SK-N-SH (cell line): ENCODE measurements around the gene MADD. TPM values are rescaled to one million over a fixed set of nuclear protein-coding genes. Genes with fewer than 3 reads are reported as not detected.

Experiments used
- CTCF ChIA-PET: fragments of 300-600, 350-600 bp; formaldehyde crosslinking; extraction: SDS; loops from one replicate; lab custom pipeline; 2021; lab: Yijun Ruan, JAX
- POLR2A ChIA-PET: fragments of 350-600 bp; sonication (Branson Sonifier 250); formaldehyde crosslinking; extraction: SDS; loops from one replicate; lab custom pipeline; 2020; ENCODE audit warnings: antibody characterized with exemption, inconsistent platforms; lab: Yijun Ruan, JAX
- DNase-seq: peaks from one replicate; pipeline ENCODE4 v3.0.0; 2012
- H2AFZ ChIP-seq: fragments of 200-600 bp; sonication (generic); 2 replicates; pipeline ENCODE4 v1.8.1; 2016; ENCODE audit warnings: antibody characterized with exemption, mild to moderate bottlenecking, low read depth
- H3F3A ChIP-seq: fragments of 200-600 bp; sonication (generic); replicated peaks from 2 replicates; pipeline ENCODE3; 2016; ENCODE audit warnings: antibody characterized with exemption, mild to moderate bottlenecking; ENCODE audit not compliant: insufficient read depth
- H3K27ac ChIP-seq, 2 experiments: fragments of 200-500 bp in 1 of 2; fragments of 200-600 bp in 1 of 2; sonication (Bioruptor generic) in 1 of 2; sonication (generic), shearing (Covaris generic) in 1 of 2; 2 replicates each; pipeline versions ENCODE4 v1.5.1 to v1.6.1; 2014 to 2016; ENCODE audit warnings: low read depth in 2 of 2, inconsistent platforms in 1 of 2, low read length in 1 of 2, mild to moderate bottlenecking in 1 of 2, mixed read lengths in 1 of 2
- H3K27me3 ChIP-seq: fragments of 200-600 bp; sonication (generic), shearing (Covaris generic); 2 replicates; pipeline ENCODE4 v1.6.1; 2016; ENCODE audit warnings: mixed run types; ENCODE audit not compliant: insufficient read depth
- H3K36me3 ChIP-seq, 2 experiments: fragments of 200-500 bp in 1 of 2; fragments of 200-600 bp in 1 of 2; sonication (Bioruptor generic) in 1 of 2; sonication (generic) in 1 of 2; replicated peaks in 1 of 2; 2 replicates each; pipeline versions ENCODE3 to v1.5.1; 2014 to 2016; ENCODE audit warnings: low read length in 1 of 2, mild to moderate bottlenecking in 1 of 2; ENCODE audit not compliant: insufficient read depth in 2 of 2, control insufficient read depth in 1 of 2
- H3K4me1 ChIP-seq, 2 experiments: fragments of 200-500 bp in 1 of 2; fragments of 200-600 bp in 1 of 2; sonication (Bioruptor generic) in 1 of 2; sonication (generic), shearing (Covaris generic) in 1 of 2; 2 replicates each; pipeline versions ENCODE4 v1.5.1 to v1.6.1; 2014 to 2016; ENCODE audit warnings: low read depth in 1 of 2, low read length in 1 of 2, mixed run types in 1 of 2; ENCODE audit not compliant: insufficient read depth in 2 of 2, control insufficient read depth in 1 of 2
- H3K4me2 ChIP-seq: fragments of 200-600 bp; sonication (generic), shearing (Covaris generic); 2 replicates; pipeline ENCODE4 v1.6.1; 2017; ENCODE audit warnings: mixed run types
- H3K4me3 ChIP-seq, 2 experiments: fragments of 200-500 bp in 1 of 2; fragments of 200-600 bp in 1 of 2; sonication (Bioruptor generic) in 1 of 2; sonication (generic), shearing (Covaris generic) in 1 of 2; 2 replicates each; pipeline versions ENCODE4 v1.5.1 to v1.8.1; 2014 to 2016; ENCODE audit warnings: low read depth in 2 of 2, inconsistent platforms in 1 of 2, low read length in 1 of 2, mild to moderate bottlenecking in 1 of 2, mixed read lengths in 1 of 2, moderate library complexity in 1 of 2
- H3K79me2 ChIP-seq: fragments of 200-600 bp; sonication (generic); 2 replicates; pipeline ENCODE4 v1.8.1; 2017; ENCODE audit warnings: mild to moderate bottlenecking; ENCODE audit not compliant: insufficient read depth
- H3K9ac ChIP-seq: fragments of 200-600 bp; sonication (generic); 2 replicates; pipeline ENCODE4 v1.6.1; 2017; ENCODE audit warnings: mixed run types
- H3K9me2 ChIP-seq: fragments of 200-600 bp; sonication (generic); 2 replicates; pipeline ENCODE4 v1.6.1; 2017; ENCODE audit warnings: mixed run types
- H3K9me3 ChIP-seq: fragments of 200-600 bp; sonication (generic); 2 replicates; pipeline ENCODE4 v1.6.1; 2017; ENCODE audit warnings: mixed run types, mild to moderate bottlenecking, moderate library complexity
- H4K20me1 ChIP-seq: fragments of 200-600 bp; sonication (generic); 2 replicates; pipeline ENCODE4 v1.6.1; 2017; ENCODE audit warnings: mild to moderate bottlenecking, mixed run types; ENCODE audit not compliant: insufficient read depth
- CHD2 ChIP-seq: fragments of 150-350 bp; IDR thresholded peaks from 2 replicates; pipeline ENCODE4 v1.6.1; 2018; ENCODE audit warnings: low read length; ENCODE audit not compliant: partially characterized antibody
- EP300 ChIP-seq, 2 experiments: IDR thresholded peaks; 2 replicates each; pipeline versions ENCODE4 v1.4.0 to v1.6.1; 2012; ENCODE audit warnings: borderline replicate concordance in 1 of 2, low read depth in 1 of 2, low read length in 1 of 2
- EZH2phosphoT487 ChIP-seq: fragments of 200-600 bp; sonication (generic); IDR thresholded peaks from 2 replicates; pipeline ENCODE4 v1.6.1; 2017; ENCODE audit warnings: low read depth, mixed run types, mild to moderate bottlenecking, antibody characterized with exemption, moderate library complexity, borderline replicate concordance
- FOSL2 ChIP-seq: IDR thresholded peaks from 2 replicates; pipeline ENCODE4 v1.4.0; 2012; ENCODE audit warnings: low read depth, mild to moderate bottlenecking, moderate library complexity, borderline replicate concordance
- GATA2 ChIP-seq: sonication (generic); formaldehyde crosslinking; IDR thresholded peaks from 2 replicates; pipeline ENCODE4 v1.5.0; 2020; ENCODE audit warnings: mild to moderate bottlenecking, missing genetic modification reagents
- JUND ChIP-seq: IDR thresholded peaks from 2 replicates; pipeline ENCODE4 v1.4.0; 2012
- MEF2A ChIP-seq: IDR thresholded peaks from 2 replicates; pipeline ENCODE4 v1.4.0; 2012; ENCODE audit warnings: low read depth, borderline replicate concordance
- MXI1 ChIP-seq: IDR thresholded peaks from 2 replicates; pipeline ENCODE4 v1.6.1; 2012; ENCODE audit warnings: mild to moderate bottlenecking, low read depth, low read length, improper control_type of control experiment
- NFIC ChIP-seq: IDR thresholded peaks from 2 replicates; pipeline ENCODE4 v1.4.0; 2012; ENCODE audit warnings: borderline replicate concordance
- NRF1 ChIP-seq: IDR thresholded peaks from 2 replicates; pipeline ENCODE4 v1.6.1; 2012; ENCODE audit warnings: low read depth, mild to moderate bottlenecking, low read length
- POLR2AphosphoS5 ChIP-seq: IDR thresholded peaks from 2 replicates; pipeline ENCODE4 v1.6.1; 2012; ENCODE audit warnings: low read depth, low read length
- RCOR1 ChIP-seq: fragments of 150-350 bp; IDR thresholded peaks from 2 replicates; pipeline ENCODE4 v1.6.1; 2017; ENCODE audit warnings: antibody characterized with exemption, low read length
- RFX5 ChIP-seq: IDR thresholded peaks from 2 replicates; pipeline ENCODE4 v1.6.1; 2012; ENCODE audit warnings: mild to moderate bottlenecking, improper control_type of control experiment, low read length
- SIN3A ChIP-seq: IDR thresholded peaks from 2 replicates; pipeline ENCODE4 v1.6.1; 2012; ENCODE audit warnings: low read depth, mild to moderate bottlenecking, low read length, moderate library complexity, borderline replicate concordance
- TAF1 ChIP-seq: IDR thresholded peaks from 2 replicates; pipeline ENCODE4 v1.6.1; 2012; ENCODE audit warnings: low read depth, mild to moderate bottlenecking, low read length, moderate library complexity, borderline replicate concordance
- TCF12 ChIP-seq: IDR thresholded peaks from 2 replicates; pipeline ENCODE4 v1.4.0; 2012
- YY1 ChIP-seq: IDR thresholded peaks from 2 replicates; pipeline ENCODE4 v1.4.0; 2012; ENCODE audit warnings: low read depth, mild to moderate bottlenecking
- WGBS: methylation state at CpG from one replicate; pipeline ENCODE4 v1.1.6; 2017; ENCODE audit warnings: low lambda C conversion rate; 5-methylcytosine and 5-hydroxymethylcytosine counted together
- polyA plus RNA-seq, 3 experiments: library from polyadenylated mRNA; depleted of rRNA; stranded (reverse); fragments of >200 nt; gene quantifications; 2 replicates each; pipeline ENCODE4 v1.2.3, GENCODE V29; 2012
- TF ChIP-seq, protein P1 (sequence below): IDR thresholded peaks from 2 replicates; pipeline ENCODE4 v1.4.0; 2012; ENCODE audit warnings: low read depth, borderline replicate concordance
- TF ChIP-seq, protein P2 (sequence below): IDR thresholded peaks from 2 replicates; pipeline ENCODE4 v1.6.1; 2012; ENCODE audit warnings: mild to moderate bottlenecking, low read depth, low read length, moderate library complexity
- TF ChIP-seq, protein P3 (sequence below): fragments of 200-600 bp; sonication (generic); IDR thresholded peaks from 2 replicates; pipeline ENCODE4 v1.6.1; 2017; ENCODE audit warnings: antibody characterized with exemption, mild to moderate bottlenecking, moderate library complexity

The MADD gene
- polyA plus RNA-seq, 1 of the 3 experiments (the other 2 are of a cell fraction): 16.4 TPM

DNA sequence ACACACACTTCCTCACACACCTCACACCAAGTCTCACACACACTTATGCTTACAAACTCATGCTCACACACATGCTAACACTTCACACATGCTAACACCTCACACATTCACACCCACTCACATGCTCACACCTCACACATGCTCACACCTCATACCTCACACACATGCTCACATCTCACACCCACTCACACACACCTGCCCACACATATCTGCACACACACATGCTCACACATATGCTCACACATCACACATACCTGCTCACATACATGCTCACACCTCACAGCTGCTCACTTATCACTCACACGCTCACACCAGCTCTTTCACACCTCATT is 87.0 kb downstream of the MADD start:
- WGBS: 86% methylated on average over 1 of the region's 1 CpG
- POLR2A ChIA-PET: no interaction called here
- CTCF ChIA-PET: interaction anchor here (0.9 to 1.1 kb wide), 2 partner anchors 17 to 55 kb away, joined by 4 read pairs; no protein-coding TSS in a partner anchor

More for the DNA sequence above, 87.0 kb downstream of the MADD start:
- H3K4me2 ChIP-seq: no peak overlapping the region
- peaks cover 0 to 5% of the 10 kb centered on the region in 2 experiments; a peak in 1 of 4 replicates for H3K4me1 ChIP-seq
- H3K9ac ChIP-seq: no peak overlapping the region
- no peak for TF ChIP-seq EZH2phosphoT487
- TF ChIP-seq TCF12: no peak
- TF ChIP-seq, protein P1, sequence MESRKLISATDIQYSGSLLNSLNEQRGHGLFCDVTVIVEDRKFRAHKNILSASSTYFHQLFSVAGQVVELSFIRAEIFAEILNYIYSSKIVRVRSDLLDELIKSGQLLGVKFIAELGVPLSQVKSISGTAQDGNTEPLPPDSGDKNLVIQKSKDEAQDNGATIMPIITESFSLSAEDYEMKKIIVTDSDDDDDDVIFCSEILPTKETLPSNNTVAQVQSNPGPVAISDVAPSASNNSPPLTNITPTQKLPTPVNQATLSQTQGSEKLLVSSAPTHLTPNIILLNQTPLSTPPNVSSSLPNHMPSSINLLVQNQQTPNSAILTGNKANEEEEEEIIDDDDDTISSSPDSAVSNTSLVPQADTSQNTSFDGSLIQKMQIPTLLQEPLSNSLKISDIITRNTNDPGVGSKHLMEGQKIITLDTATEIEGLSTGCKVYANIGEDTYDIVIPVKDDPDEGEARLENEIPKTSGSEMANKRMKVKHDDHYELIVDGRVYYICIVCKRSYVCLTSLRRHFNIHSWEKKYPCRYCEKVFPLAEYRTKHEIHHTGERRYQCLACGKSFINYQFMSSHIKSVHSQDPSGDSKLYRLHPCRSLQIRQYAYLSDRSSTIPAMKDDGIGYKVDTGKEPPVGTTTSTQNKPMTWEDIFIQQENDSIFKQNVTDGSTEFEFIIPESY: no peak
- TF ChIP-seq FOSL2: no peak
- TF ChIP-seq, protein P2, sequence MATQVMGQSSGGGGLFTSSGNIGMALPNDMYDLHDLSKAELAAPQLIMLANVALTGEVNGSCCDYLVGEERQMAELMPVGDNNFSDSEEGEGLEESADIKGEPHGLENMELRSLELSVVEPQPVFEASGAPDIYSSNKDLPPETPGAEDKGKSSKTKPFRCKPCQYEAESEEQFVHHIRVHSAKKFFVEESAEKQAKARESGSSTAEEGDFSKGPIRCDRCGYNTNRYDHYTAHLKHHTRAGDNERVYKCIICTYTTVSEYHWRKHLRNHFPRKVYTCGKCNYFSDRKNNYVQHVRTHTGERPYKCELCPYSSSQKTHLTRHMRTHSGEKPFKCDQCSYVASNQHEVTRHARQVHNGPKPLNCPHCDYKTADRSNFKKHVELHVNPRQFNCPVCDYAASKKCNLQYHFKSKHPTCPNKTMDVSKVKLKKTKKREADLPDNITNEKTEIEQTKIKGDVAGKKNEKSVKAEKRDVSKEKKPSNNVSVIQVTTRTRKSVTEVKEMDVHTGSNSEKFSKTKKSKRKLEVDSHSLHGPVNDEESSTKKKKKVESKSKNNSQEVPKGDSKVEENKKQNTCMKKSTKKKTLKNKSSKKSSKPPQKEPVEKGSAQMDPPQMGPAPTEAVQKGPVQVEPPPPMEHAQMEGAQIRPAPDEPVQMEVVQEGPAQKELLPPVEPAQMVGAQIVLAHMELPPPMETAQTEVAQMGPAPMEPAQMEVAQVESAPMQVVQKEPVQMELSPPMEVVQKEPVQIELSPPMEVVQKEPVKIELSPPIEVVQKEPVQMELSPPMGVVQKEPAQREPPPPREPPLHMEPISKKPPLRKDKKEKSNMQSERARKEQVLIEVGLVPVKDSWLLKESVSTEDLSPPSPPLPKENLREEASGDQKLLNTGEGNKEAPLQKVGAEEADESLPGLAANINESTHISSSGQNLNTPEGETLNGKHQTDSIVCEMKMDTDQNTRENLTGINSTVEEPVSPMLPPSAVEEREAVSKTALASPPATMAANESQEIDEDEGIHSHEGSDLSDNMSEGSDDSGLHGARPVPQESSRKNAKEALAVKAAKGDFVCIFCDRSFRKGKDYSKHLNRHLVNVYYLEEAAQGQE: no peak
- no peak for TF ChIP-seq EP300 (IDR thresholded peaks at IDR 0.05; ENCODE audit: borderline replicate concordance in 1 of 2, low read depth in 1 of 2, low read length in 1 of 2)
- no peak for TF ChIP-seq POLR2AphosphoS5
- no peak for TF ChIP-seq TAF1
- TF ChIP-seq, protein P3, sequence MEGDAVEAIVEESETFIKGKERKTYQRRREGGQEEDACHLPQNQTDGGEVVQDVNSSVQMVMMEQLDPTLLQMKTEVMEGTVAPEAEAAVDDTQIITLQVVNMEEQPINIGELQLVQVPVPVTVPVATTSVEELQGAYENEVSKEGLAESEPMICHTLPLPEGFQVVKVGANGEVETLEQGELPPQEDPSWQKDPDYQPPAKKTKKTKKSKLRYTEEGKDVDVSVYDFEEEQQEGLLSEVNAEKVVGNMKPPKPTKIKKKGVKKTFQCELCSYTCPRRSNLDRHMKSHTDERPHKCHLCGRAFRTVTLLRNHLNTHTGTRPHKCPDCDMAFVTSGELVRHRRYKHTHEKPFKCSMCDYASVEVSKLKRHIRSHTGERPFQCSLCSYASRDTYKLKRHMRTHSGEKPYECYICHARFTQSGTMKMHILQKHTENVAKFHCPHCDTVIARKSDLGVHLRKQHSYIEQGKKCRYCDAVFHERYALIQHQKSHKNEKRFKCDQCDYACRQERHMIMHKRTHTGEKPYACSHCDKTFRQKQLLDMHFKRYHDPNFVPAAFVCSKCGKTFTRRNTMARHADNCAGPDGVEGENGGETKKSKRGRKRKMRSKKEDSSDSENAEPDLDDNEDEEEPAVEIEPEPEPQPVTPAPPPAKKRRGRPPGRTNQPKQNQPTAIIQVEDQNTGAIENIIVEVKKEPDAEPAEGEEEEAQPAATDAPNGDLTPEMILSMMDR: no peak
- no peak for TF ChIP-seq GATA2 (CRISPR knock-in tag)
- no peak for TF ChIP-seq MXI1
- no peak for TF ChIP-seq NRF1
- TF ChIP-seq MEF2A: no peak
- TF ChIP-seq SIN3A: no peak
- TF ChIP-seq NFIC: no peak
- TF ChIP-seq RFX5: no peak
- TF ChIP-seq CHD2: no peak
- TF ChIP-seq YY1: no peak
- no peak for TF ChIP-seq JUND
- TF ChIP-seq RCOR1: no peak
- no peak overlapping the region for H2AFZ ChIP-seq
- no peaks in the 10 kb centered on the region for H3K27me3 ChIP-seq
- H3K9me3 ChIP-seq: no peaks in the 10 kb centered on the region
- H3K36me3 ChIP-seq: no peaks in the 10 kb centered on the region
- no peak overlapping the region for H3K27ac ChIP-seq
- DNase-seq: no peak
- no peaks in the 10 kb centered on the region for H3K9me2 ChIP-seq
- peaks cover 5% of the 10 kb centered on the region for H3F3A ChIP-seq
- H3K79me2 ChIP-seq: no peaks in the 10 kb centered on the region
- H4K20me1 ChIP-seq: no peaks in the 10 kb centered on the region
- H3K4me3 ChIP-seq: no peak overlapping the region
